ENCODE data around the gene SLC37A1.

DNA sequence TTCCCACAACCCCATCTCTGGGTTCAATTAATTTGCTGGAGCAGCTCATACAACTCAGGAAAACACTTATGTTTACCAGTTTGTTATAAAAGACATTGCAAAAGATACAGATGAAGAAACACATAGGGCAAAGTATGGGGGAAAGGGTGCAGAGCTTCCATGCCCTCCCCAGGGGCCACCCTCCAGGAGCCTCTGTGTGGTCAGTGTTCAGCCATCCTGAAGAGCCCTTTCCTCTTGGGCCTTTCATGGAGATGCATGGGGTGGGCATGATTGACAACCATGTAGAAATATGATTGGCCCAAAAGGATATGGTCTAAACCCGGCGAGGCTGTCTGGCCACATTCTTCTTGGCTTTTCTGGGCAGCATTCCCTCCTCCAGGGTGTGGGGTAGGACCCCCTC, 83.0 kb downstream of the SLC37A1 start:
- TF ChIP-seq POLR2A (IDR thresholded peaks at IDR 0.05; ENCODE audit: low read length) (no peak), GATA1 (IDR thresholded peaks at IDR 0.05; ENCODE audit: low read depth, low read length) (no peak)

Measured in erythroblast (primary cell).